HG03520 (cell line): ENCODE data around the gene CR1L.
"Not testable (repeated sequence)": the region's sequence is repeated elsewhere in the genome, so short reads cannot be mapped to it uniquely, and the experiment has no call there.

Experiments
- ATAC-seq: cut with Tn5 transposase; IDR thresholded peaks from one replicate; pipeline ENCODE4 v1.9.1; 2021; ENCODE audit warnings: mild to moderate bottlenecking, moderate library complexity; ENCODE audit not compliant: unreplicated experiment

Gene CR1L

GRCh38 chr1:207766569-207766968 is 121.6 kb downstream of the CR1L start:
- no peak for ATAC-seq

- ATAC-seq = not testable (repeated sequence)
These were observed 125.6 kb downstream of the CR1L start for GRCh38 chr1:207770514-207770913.
